Spleen (tissue), 11 donors: Measurements from ENCODE around the gene HDAC3. TPM values are rescaled to one million over a fixed set of nuclear protein-coding genes. Genes with fewer than 3 reads are reported as not detected.

ENCODE experiments used
- DNase-seq: peaks from one replicate; pipeline ENCODE4 v3.0.0-alpha.2; 2020
- H3K27ac ChIP-seq, 8 donors: fragments of 200-600 bp; sonication (generic) in 7 of 8; 1 replicate in 4 of 8; 2 replicates in 4 of 8; pipeline versions ENCODE4 v1.5.0 to v1.8.0; 2016 to 2021; ENCODE audit warnings: inconsistent platforms in 4 of 8, mild to moderate bottlenecking in 4 of 8, moderate library complexity in 1 of 8
- H3K27me3 ChIP-seq, 7 donors: fragments of 200-600 bp; sonication (generic) in 6 of 7; replicated peaks in 1 of 7; 1 replicate in 4 of 7; 2 replicates in 3 of 7; pipeline versions ENCODE4 v1.5.0 to v1.8.0; 2016 to 2021; ENCODE audit warnings: inconsistent platforms in 3 of 7, mild to moderate bottlenecking in 1 of 7
- H3K36me3 ChIP-seq, 6 donors: fragments of 200-600 bp; sonication (generic) in 5 of 6; 1 replicate in 4 of 6; 2 replicates in 2 of 6; pipeline versions ENCODE4 v1.5.0 to v1.8.0; 2016 to 2021; ENCODE audit warnings: inconsistent platforms in 2 of 6
- H3K4me1 ChIP-seq, 6 donors: fragments of 200-600 bp; sonication (generic) in 5 of 6; 1 replicate in 3 of 6; 2 replicates in 3 of 6; pipeline versions ENCODE4 v1.5.0 to v1.8.0; 2016 to 2021; ENCODE audit warnings: inconsistent platforms in 3 of 6
- H3K4me3 ChIP-seq, 8 donors: fragments of 200-600 bp; sonication (generic) in 7 of 8; 1 replicate in 4 of 8; 2 replicates in 4 of 8; pipeline versions ENCODE4 v1.5.0 to v1.8.0; 2016 to 2021; ENCODE audit warnings: inconsistent platforms in 4 of 8, mild to moderate bottlenecking in 4 of 8, moderate library complexity in 2 of 8
- H3K9me3 ChIP-seq, 8 donors: fragments of 200-600 bp; sonication (generic) in 7 of 8; 1 replicate in 4 of 8; 2 replicates in 4 of 8; pipeline versions ENCODE4 v1.5.0 to v1.8.0; 2016 to 2021; ENCODE audit warnings: inconsistent platforms in 4 of 8
- CTCF ChIP-seq, 11 experiments: fragments of 200-600 bp in 7 of 11; fragments of 450-650 bp in 4 of 11; sonication (generic) in 4 of 11; IDR thresholded peaks in 8 of 11; conservative IDR thresholded peaks in 3 of 11; 1 replicate in 7 of 11; 2 replicates in 4 of 11; pipeline versions ENCODE4 v1.4.0 to v1.8.0; 2016 to 2021; ENCODE audit warnings: antibody characterized with exemption in 11 of 11, inconsistent platforms in 4 of 11, mild to moderate bottlenecking in 1 of 11
- POLR2A ChIP-seq, 3 donors: fragments of 450-650 bp; IDR thresholded peaks; one replicate each; pipeline ENCODE4 v1.5.1; 2017; ENCODE audit warnings: antibody characterized with exemption in 3 of 3, mild to moderate bottlenecking in 1 of 3
- POLR2AphosphoS5 ChIP-seq, 3 donors: sonication (generic); formaldehyde crosslinking; IDR thresholded peaks; one replicate each; pipeline ENCODE4 v1.5.1; 2017; ENCODE audit warnings: antibody characterized with exemption in 3 of 3
- WGBS, 5 donors: extraction: QIAGEN DNeasy Blood & Tissue Kit in 3 of 5; methylation state at CpG; one replicate each; pipeline versions ENCODE4 v1.1.5 to v1.1.7; 2013 to 2018; 5-methylcytosine and 5-hydroxymethylcytosine counted together
- intact Hi-C: fragments of 100-400 bp; cut with DNase I; formaldehyde crosslinking; loops from one replicate; pipeline ENCODE4 v1.15.0; 2023; ENCODE audit warnings: low total_unique reads
- polyA plus RNA-seq, 3 donors: library from polyadenylated mRNA; stranded (reverse); fragments of 200-250 nt; gene quantifications; one replicate each; pipeline ENCODE4 v1.2.1, GENCODE V29; 2013
- total RNA-seq, 7 donors: library from RNA; depleted of rRNA in 3 of 7; stranded (reverse); fragments of >200 nt in 3 of 7; fragmentation: NEBNext Ultra II Directional in 4 of 7; extraction: Animal tissue kit (Norgen Biotek cat#: 25700) in 4 of 7; gene quantifications; one replicate each; pipeline versions ENCODE4 v1.1.0 to v1.2.1, GENCODE V29; 2016 to 2021
- donor health status: healthy with polysubstance abuse.
- donor health status: DM: no; HTN: no; CAD: no; lungs with moderate emphysema.
- donor health status: DM: no; HTN: no; CAD: no.
- donor health status: Bipolar disorder and iron deficiency.
- donor health status: healthy.
- donor health status: DM: no; HTN: no; CAD: no.
- donor health status: DM: yes; HTN: yes; CAD: no.

Gene HDAC3
- total and polyA plus RNA-seq, 10 donors = 51.1 to 108 (median 64.8) TPM

GRCh38 chr5:141608046-141608445 is 28.6 kb downstream of the HDAC3 start:
- peaks cover 47 to 100% (median 87%) of the 10 kb centered on the region in 6 donors for H3K4me1 ChIP-seq
- no peaks in the 10 kb centered on the region for H3K27me3 ChIP-seq
- no peak overlapping the region for H3K4me3 ChIP-seq
- H3K9me3 ChIP-seq = no peaks in the 10 kb centered on the region
- intact Hi-C loops = no loop called here
- no peak for DNase-seq
- peaks cover 0 to 11% (median 0%) of the 10 kb centered on the region in 6 donors for H3K36me3 ChIP-seq
- 75 to 95% (median 86%) methylated on average over 2 of the region's 2 CpGs for WGBS, 5 donors
- H3K27ac ChIP-seq = peak overlapping the region; percentile 14 to 91 (median 60)
- TF ChIP-seq CTCF (IDR thresholded peaks at IDR 0.05 in 8 of 11, conservative IDR thresholded peaks at IDR 0.05 in 3 of 11) = no peak
- no peak for TF ChIP-seq POLR2A (IDR thresholded peaks at IDR 0.05)
- TF ChIP-seq POLR2AphosphoS5 (IDR thresholded peaks at IDR 0.05) = no peak

GRCh38 chr5:141605523-141606277 is 30.9 kb downstream of the HDAC3 start:
- no peaks in the 10 kb centered on the region for H3K9me3 ChIP-seq
- 4 to 12% (median 6%) methylated on average over 6 of the region's 6 CpGs for WGBS, 5 donors
- peak overlapping the region; percentile 50 to 91 (median 88) for H3K27ac ChIP-seq
- DNase-seq = peak; percentile 80
- intact Hi-C loops = no loop called here
- H3K4me3 ChIP-seq = peak overlapping the region in 1 of 8 donors; percentile 35
- H3K27me3 ChIP-seq = no peaks in the 10 kb centered on the region
- TF ChIP-seq POLR2A (IDR thresholded peaks at IDR 0.05) (no peak), POLR2AphosphoS5 (IDR thresholded peaks at IDR 0.05) (peak in 1 of 3 donors; percentile 83), CTCF (IDR thresholded peaks at IDR 0.05 in 8 of 11, conservative IDR thresholded peaks at IDR 0.05 in 3 of 11) (peak in 6 of 11 experiments; percentile 8 to 41 (median 30))
- peaks cover 0 to 7% (median 0%) of the 10 kb centered on the region in 6 donors for H3K36me3 ChIP-seq
- peaks cover 61 to 100% (median 89%) of the 10 kb centered on the region in 6 donors for H3K4me1 ChIP-seq

GRCh38 chr5:141603923-141604717 is 32.5 kb downstream of the HDAC3 start:
- no peak for DNase-seq
- TF ChIP-seq POLR2A (IDR thresholded peaks at IDR 0.05) (no peak), POLR2AphosphoS5 (IDR thresholded peaks at IDR 0.05) (peak in 1 of 3 donors; percentile 55), CTCF (IDR thresholded peaks at IDR 0.05 in 8 of 11, conservative IDR thresholded peaks at IDR 0.05 in 3 of 11) (peak in 1 of 11 experiments; percentile 15)
- H3K4me3 ChIP-seq = peak overlapping the region in 1 of 8 donors; percentile 35

More at GRCh38 chr5:141603923-141604717, 32.5 kb downstream of the HDAC3 start:
- Histone ChIP-seq H3K9me3 (no peaks in the 10 kb centered on the region), H3K4me1 (peaks cover 56 to 100% (median 90%) of the 10 kb centered on the region in 6 donors), H3K27ac (peak overlapping the region; percentile 5 to 91 (median 88)), H3K27me3 (no peaks in the 10 kb centered on the region), H3K36me3 (no peaks in the 10 kb centered on the region)
- intact Hi-C loops = no loop called here
- WGBS, 5 donors = 38 to 48% (median 41%) methylated on average over 6 of the region's 6 CpGs
